ENCODE measurements around the gene RNF113A.
"Not testable (repeated sequence)": the region's sequence is repeated elsewhere in the genome, so short reads cannot be mapped to it uniquely, and the experiment has no call there.

Gene RNF113A

GRCh38 chrX:119871599-119872395 lies at the start of gene RNF113A, which contains the start of gene NDUFA1:
TSS of gene RNF113A (minus strand) at chrX:119871733. CDS start at chrX:119871613, 120 bp downstream.
TSS of gene NDUFA1 (plus strand) at chrX:119871832. CDS start at chrX:119871912, 80 bp downstream.
- peak; percentile 83 for DNase-seq

GRCh38 chrX:119919835-119920585 lies 48.5 kb upstream of the RNF113A start:
- DNase-seq = no peak

DNA sequence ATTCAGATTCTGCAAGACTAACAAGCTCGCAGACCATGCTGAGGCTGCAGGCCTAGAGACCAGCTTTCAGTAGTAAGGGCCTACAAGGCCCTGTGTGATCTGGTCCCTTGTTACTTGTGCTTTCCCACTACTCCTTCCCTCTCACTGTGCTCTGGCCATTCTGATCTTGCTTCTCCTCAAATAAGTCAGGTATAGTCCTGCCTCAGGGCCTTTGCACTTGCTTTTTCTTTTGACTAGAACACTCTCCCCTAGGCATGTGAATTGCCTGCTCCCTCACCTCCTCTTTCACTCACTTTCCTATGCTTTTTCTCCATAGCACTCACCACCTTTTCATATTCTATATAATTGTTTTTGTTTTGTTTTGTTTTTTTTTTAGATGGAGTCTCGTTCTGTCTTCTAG lies 46.3 kb upstream of the RNF113A start:
- DNase-seq = no peak

DNA sequence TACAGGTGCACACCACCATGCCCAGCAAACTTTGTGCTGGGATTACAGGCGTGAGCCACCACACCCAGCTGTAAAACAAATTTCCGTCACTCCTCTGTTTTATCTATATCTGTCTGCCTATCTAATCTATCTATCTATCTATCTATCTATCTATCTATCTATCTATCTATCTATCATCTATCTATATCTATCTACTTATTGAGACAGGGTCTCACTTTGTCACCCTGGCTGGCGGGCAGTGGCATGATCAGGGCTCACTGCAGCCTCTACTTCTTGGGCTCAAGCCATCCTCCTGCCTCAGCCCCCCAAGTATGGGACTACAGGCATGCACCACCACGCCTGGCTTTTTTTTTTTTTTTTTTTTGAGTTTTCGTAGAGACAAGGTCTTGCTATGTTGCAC lies 44.8 kb upstream of the RNF113A start:
- no peak for DNase-seq

GRCh38 chrX:119900976-119901375 lies 29.4 kb upstream of the RNF113A start:
- DNase-seq = no peak

DNA sequence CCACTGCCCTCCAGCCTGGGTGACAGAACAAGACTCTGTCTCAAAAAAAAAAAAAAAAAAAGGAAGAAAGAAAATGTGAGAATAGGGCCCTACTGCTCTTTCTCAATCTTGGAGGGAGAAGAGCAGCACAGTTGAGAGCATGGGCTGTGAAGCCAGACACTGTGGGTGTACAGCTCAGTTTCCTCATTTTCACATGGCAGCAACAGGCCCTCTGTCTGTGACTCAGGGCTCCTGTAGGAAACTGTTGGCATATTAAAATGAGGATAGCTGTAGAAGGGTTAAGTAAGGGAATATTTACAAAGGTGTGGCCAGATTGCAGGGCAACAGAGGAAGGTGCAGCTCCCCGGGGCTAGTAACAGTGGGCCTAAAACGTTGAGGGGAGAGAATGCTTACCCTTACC lies 27.6 kb upstream of the RNF113A start:
- no peak for DNase-seq

DNA sequence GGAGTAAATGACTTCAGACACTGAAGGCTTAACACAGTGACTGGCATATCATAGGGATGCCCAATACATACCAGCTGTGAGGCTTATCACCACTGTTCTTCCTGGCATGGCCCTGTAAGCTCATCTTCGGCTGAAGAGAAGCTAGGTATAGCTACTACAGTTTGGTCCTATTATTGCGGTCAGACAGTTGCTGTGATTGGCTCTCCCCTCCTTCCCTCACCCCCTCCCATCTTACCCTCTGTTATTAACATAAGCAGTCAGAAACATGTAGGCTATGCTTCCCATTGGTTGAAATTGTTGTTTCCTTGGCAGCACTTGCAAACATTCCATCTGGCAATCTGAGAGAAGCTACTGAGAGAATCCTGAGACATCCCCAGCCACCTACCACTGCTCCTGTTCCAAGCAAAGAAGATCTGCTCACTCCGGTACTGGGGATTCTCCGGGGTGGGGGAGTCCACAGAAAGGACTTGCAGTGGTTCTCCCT lies 24.4 kb upstream of the RNF113A start, which contains the start of gene AKAP14:
TSS of gene AKAP14 (plus strand) at position 51 of the 484 bp plus-strand sequence. CDS start 7,331 bp downstream, outside the sequence.
- DNase-seq = no peak

DNA sequence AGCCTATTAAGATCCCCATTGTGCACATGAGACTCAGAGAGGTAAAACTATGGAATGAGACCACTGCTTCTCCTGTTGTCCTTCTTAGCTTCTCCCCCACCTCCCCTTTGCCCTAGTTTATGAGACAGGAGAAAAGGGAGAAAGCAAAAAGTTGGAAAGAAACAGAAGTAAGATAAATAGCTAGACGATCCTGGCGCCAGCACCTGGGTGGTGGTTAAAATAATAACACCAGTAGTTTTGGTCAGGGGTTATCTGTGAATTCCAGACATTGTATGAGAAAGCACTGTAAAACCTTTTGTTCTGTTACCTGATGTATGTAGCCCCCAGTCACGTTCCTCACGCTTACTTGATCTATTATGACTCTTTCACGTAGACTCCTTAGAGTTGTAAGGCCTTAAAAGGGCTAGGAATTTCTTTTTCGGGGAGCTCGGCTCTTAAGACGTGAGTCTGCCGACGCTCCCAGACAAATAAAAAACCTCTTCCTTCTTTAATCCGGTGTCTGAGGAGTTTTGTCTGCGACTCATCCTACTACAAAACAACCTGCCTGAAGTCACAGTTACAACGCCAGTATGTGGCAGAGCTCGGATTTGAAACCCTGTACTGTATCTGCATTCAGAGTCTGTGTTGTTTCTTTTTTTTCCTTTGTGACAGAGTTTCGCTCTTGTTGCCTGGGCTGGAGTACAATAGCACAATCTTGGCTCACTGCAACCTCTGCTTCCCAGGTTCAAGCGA lies 20.6 kb upstream of the RNF113A start:
- not testable (repeated sequence) for DNase-seq

- DNase-seq = not testable (repeated sequence)
These were observed 19.1 kb upstream of the RNF113A start for GRCh38 chrX:119890626-119891025.

DNA sequence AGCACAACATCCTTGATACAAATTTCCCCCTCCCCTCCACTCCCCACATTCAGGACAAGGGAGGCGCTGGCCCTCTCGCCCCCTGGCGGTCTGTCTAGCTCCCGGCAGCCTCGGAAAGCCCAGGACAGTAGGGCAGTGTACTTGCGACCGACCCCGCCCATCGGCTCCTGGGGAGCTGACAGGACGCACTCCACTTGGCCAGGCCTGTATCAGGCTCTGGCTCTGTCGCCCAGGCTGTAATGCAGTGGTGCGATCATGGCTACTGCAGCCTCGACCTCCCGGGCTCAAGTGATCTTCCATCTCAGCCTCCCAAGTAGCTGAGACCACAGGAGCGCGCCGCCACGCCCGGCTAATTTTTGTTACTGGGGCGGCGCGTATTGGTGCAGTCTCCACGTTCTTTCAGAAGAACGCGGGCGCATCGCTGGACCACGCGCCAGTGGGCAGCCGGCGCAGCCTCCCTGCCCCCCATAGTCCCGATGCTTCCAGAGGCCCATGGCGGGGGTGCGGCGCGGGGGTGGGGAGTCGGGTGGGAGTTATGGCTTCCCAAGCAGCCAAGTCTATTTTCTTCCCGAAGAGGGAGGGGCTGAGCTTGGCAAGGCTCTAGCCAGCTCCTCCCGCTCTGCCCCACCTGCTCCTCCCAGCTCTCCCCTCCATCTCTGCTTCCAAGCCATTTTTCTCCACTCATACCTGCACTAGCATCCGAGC lies 16.3 kb upstream of the RNF113A start:
- DNase-seq = peak; percentile 59

DNA sequence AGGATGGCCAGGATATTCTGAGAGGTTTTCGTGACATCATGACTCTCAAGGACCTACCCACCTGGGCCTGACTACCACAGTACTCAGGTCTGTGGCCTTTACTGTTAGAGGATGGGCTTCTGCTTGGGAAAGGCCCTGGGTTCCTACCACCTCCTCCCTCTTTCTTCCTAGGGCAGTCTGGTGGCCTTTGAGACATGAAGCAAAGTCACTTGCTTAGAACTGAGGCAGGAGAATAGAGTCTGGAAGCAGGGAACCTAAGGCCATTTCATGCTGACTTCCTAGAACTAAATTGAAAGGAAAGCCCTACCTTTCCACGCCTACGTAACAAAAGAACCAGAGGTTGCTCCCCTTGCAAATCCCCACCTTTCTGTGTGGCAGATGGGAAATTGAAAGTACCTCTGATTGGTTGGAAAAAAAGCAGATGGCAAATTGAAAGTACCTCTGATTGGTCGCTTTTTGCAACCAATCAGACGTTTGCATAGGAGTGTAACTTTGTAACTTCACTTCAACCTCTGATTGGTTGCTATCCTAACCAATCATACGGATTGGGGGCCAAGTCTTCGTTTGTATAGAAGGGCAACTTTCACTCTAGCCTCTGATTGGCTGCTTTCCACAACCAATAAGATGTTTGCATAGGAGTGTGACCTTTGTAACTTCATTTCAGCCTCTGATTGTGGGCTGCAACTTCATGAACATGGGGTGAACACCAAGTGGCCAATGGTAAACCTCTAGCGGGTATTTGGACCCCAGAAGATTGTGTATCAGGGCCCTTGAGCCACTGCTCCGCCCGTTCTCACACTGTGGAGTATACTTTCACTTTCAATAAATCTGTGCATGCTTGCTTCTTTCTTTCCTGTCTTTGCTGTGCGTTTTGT lies 14.3 kb upstream of the RNF113A start:
- no peak for DNase-seq

- DNase-seq = peak; percentile 27
These were observed 9.3 kb upstream of the RNF113A start for GRCh38 chrX:119880552-119881437.

DNA sequence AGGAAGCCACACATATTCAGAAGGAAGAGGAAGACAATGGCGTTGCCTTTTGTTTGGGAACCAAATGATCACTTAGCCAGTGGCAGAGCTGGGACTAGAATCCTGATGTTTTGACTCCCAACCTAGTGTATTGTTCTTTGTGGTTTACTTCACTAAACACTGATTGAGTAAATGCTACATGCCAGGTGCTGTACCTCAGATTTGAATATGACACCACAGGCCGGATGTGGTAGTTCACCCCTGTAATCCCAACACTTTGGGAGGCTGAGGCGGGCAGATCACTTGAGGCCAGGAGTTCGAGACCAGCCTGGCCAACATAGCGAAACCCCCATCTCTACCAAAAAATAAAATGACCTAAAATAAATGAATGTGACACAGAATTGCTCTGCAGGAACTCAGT lies 8.5 kb upstream of the RNF113A start:
- DNase-seq = peak; percentile 3

GRCh38 chrX:119878740-119879139 lies 7.2 kb upstream of the RNF113A start:
- no peak for DNase-seq

DNA sequence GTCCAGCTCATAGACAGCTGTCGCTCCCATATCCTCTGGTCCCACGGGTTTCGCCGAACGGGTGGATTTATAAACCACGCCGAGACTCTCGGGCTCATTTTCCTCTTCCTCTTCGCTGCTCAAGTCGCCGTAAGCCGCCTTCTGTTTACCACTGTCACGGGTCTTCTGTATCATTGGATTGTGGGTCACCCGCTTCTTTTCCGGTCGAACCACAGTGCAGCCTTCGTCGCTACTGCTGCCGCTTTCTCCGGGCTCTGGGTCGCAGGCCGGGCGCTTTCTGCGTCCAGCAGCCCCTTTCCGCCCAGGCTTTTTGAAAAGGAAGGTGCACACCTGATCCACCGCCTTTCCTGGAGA lies 311 bp downstream of the RNF113A start:
- no peak for DNase-seq

DNA sequence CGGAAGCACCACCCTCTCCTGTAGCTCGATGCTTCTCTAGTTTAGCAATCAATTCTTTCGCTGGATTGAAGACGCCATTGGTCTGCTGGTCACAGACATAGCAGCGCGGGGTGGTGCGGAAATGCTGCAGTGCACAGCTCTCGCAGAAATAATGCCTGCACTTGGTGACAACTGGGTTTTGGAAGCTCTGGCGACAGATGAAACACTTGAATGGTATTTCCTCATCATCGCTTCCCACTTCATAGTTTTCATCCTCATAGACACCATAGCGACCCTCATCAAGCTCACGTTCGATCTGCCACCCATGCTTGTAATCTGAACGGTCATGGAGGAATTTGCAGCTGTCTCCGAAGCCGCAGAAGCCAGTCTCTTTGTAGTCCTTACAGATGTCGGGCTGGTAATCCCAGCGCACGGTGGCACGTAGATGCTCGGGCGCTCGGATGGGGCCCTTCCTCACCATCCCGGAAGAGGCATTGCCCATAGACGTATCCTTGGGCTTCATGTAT lies 854 bp downstream of the RNF113A start:
- DNase-seq = peak; percentile 23

DNA sequence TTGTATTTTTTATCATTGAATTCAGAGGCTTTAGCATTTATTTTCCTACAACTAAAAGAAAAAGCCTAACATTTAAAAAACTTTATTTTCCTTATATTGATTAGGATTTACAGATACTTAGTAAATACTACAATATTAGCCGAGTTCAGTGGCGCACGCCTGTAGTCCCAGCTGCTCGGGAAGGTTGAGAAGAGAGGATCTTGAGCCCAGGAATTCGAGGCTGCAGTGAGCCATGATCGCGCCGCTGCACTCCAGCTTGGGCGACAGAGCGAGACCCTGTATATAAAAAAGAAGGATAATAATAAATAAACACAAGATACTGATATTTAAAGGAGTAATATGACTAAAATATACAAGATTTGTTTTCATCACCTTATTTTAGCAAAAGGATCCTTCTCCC lies 18.1 kb downstream of the RNF113A start:
- no peak for DNase-seq

GRCh38 chrX:119852382-119853353 lies 18.9 kb downstream of the RNF113A start, which contains the start of gene UPF3B:
TSS of gene UPF3B (minus strand) at chrX:119852963. CDS start at chrX:119852928, 35 bp downstream.
- DNase-seq = peak; percentile 94

DNA sequence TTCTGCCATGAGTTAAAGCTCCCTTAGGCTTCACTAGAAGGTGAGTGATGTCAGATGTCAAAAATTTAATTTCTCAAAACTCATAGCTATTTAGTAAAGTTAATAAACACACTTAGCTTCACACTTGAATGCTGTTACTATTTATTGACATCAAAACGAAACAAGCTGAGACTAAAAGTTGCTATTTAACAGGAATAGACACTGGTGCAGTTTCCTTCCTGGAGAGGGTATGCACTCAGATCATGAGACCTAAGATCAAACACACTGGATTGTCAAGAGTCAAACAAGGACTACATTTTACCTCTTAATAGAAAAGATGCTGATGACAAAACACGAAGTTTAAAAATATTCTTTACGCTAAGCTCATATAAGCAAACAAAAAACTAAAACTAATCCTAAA lies 37.6 kb downstream of the RNF113A start:
- no peak for DNase-seq

Data from stimulated activated CD4-positive, alpha-beta T cell treated with anti-CD3 and anti-CD28 coated beads, Interleukin-4, amount 100 ng/mL, for 24 hours (primary cell).